GM21737 (cell line): Measurements from ENCODE around the gene KCNAB1.
A peak's percentile ranks its signal among the peaks of the same experiment; 100 is the strongest.

Experiments
- ATAC-seq: cut with Tn5 transposase; IDR thresholded peaks from one replicate; pipeline ENCODE4 v1.9.1; 2021; ENCODE audit warnings: mild to moderate bottlenecking, moderate library complexity; ENCODE audit not compliant: unreplicated experiment

The KCNAB1 gene

DNA sequence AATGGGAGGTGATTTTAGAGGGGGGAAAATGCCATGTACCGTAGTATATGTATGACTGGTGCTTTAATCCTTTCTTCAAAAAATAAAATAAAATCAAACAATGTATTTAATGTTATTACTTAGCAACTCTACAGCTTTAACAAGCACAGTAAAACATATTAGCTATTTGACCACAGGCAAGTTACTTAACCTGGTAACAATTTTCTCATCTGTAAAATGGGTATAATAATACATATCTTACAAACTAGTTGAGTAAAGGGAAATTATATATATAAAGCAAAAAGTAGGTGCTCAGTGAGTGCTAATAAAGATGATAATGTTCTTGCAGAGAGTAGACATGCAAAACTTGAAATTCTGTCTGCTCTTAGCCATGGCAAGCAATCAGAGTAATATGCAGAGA lies 406.7 kb downstream of the KCNAB1 start:
- no peak for ATAC-seq

DNA sequence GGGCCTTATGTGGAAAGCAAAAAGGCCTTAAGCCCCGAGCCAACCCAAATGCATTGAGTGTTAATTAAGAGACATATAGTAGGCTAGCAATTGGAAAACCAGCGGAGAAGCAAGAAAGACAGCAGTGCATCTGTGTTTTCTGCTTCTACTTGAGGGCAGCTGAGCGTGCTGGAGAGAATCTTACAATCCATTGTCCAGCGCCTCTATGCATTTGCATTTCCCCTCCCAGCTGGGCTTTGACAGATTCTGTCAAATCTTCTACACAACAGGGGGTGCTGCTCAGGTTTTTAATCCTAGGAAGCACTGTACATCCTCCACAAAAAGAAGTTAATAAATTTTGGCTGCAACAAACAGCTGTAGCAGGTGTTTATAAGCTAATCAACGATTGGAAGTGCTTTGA lies 410.6 kb downstream of the KCNAB1 start:
- ATAC-seq, result no peak

DNA sequence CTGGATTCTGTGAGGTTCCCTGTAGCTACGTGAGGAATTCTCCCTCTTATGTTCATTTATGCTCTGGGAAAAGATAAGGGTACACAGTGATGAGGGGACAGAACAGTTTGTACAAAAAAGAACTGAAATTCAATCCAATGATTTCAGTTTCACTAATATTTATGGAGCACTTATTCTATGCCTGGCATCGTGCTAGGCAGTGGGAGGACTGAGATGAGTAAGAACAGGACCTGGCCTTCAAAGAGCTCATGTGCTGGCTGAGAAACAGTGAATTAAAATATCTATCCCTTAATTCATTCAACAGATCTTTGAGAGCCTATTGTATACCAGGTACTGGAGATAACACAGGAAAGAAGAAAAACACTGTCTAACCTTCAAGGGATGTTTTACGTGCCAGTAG lies 412.4 kb downstream of the KCNAB1 start:
- no peak for ATAC-seq

DNA sequence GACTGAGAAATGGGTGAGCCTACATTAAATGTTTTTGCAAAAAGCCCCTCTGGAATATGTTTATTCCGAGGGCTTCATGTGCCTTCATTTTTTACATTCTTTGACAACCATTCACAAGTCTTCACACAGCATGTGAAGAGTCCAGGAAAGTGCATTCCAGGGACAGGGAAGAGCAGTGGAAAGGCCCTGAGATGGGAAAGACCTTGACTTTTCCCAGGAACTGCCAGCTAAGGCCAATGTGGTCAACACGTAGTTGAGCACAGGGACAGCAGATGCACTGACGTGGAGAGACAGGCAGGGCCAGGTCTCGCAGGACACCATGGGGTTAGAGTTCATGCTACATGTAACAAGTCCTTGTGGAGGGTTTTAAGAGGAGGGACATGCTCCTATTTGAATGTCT lies 412.8 kb downstream of the KCNAB1 start:
- ATAC-seq, result no peak

DNA sequence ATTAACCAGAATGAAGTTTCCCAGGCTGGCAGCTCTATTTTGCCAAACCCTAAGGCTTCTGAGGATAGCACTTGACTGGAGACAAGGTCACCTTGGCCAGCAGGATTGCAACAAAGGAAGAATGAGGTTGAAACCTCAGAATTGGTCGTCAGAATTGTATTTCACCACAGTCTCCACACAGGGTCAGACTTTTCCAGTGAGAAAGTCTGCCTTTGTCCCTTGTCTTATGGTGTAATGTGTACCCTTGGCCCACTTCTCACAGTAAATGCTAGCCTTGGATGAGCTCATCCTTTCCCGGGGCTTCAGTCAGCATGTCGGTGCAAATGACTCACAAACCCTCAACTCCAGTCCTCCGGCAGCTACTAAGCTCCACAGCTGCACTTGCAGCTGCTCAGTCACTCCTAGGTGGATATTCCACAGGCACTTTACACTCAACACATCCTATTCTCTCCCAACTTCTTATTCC lies 414.8 kb downstream of the KCNAB1 start:
- ATAC-seq, result no peak

DNA sequence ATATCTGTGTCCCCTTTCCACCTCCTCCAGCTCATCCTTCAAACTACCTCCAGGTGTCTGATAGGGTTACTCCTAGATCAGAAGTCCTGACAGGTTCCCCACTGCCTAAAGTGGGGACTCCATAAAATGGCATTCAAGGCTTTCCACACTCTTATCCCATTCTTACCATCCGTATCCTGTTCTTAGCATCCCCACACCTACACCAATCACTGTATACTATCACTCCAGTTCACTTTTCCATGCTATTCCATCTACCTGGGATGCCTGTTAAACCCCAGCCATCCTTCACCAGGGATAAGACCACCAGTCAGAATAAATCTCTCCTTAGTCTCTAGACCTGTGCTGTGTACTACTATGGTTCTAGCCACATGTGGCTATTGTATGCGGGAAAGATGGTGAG lies 415.4 kb downstream of the KCNAB1 start:
- ATAC-seq, result no peak

DNA sequence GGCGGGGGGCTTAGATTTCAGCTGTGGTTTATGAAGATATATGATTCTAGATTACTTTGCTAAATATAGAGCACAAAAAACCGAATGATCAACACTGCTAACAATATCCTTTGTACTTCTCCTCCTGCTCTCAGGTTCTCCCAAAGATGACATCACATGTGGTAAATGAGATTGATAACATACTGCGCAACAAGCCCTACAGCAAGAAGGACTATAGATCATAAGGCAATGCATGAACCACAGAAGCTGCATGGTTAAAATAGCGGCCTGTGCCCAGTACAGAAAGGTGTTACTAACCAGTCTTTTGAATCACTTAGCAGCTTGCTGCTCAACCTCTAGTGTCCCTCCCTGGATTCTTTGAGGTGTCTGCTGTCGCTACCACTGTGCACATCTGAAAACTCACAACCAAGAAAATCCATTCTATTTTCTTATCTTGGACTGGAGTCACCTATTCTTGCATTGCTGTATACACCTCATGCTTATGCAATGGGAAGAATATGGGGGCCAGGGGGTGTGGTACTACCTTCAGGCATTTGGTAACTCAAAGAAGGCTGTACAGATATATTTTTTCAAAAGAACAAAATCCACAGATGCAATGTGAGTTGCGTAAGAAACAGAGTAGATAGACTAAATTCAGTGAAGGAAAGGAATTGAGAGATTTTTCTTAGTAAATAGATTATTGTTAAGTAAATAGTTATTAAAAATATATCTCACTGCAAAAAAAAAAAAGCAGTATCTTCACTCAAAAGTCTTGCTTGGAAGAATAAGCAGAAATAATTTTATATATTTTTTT lies 416.3 kb downstream of the KCNAB1 start:
- no peak for ATAC-seq

DNA sequence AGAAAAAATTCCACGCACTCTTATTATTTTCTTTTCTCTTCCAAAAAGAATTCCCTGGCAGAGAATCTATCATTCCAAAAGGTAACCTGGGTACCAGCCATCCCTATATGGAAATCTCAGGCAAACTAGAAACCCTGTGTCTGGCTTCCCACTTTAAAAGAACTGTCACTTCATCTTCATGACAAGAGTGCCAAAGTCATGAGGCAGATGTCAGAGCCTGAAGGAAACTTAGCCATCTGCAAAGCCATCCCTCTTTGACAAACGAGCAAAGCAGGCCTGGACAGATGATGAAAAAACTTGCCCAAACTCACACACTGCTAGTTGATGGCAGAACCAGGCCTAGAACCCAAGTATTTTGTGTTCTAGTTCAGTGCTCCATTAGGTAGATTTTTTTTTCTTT lies 418.7 kb downstream of the KCNAB1 start:
- no peak for ATAC-seq

DNA sequence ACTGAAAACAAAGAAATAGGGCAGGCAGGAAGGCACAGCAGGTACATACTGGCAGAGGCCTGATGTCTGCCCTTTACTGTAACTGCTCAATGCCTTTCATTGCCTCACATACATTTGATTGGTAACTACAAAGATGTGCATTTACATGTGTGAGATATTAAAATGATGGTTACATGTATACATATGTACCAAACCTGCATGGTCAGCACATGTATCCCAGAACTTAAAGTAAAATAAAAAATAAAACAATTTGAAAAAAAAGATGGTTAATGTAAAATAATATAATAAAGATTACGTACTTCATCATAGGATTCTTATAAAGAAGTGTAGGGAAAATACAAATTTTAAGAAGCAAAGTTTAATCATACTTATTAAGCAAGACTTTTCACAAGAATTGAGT lies 419.4 kb downstream of the KCNAB1 start:
- ATAC-seq, result no peak

DNA sequence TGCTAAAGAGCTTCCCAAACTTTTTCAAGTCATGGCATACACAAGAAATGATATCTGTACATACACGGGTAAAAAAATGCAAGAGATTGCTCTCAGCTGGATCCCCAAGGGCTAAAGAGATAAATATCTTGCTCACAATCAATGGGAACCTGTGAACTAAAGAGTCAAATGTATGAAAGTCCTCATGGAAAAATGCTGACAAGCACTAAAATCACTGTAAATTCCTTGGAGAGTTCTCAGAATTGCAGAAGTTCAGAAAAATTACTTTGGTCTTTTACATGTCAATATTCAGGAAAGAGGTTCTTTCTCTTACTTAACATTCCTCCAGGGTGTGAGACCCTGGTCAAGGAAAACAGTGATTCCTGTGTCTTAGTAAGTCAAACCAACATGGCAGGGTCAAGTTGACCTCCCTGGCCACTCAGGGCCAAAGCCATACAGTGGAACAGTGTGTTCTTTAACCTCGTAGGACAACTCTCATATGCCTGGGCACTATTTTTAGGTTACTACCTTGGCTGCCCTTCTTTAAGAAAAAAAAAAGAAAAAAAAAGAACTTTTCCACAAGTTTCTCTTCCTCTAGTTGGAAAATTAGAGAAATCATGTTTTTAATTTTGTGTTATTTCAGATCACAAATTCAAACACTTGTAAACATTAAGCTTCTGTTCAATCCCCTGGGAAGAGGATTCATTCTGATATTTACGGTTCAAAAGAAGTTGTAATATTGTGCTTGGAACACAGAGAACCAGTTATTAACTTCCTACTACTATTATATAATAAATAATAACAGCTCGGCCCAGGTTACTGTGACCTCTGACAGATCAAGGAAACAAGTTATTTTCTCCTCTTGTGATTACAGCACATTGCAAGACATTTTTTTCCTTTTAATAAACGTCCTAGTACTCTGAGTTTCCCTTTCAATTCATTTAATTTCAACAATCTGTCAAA lies 422.0 kb downstream of the KCNAB1 start:
- ATAC-seq, result no peak

DNA sequence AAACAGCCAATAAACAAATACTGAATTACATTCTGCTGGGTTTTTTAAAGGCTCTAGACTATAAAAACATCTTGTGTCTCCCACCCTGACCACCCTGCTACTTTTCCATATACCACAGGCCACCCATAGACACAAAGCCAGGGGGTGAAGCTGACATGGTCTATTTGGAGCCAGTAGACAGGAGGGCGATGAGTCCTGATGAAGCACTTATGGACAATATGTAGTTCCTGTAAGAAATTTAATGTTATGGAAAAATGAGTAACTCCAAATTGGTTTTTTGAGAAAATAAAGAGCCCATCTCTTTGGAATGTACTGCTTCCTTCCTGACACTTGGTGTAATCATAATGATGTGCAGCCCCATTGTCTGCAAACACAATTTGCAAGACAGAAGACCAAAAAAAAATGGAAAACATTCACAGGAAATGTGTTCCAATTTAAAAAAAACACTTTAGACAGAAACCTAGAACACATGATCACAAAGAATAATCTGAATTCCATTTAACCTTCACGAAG lies 422.7 kb downstream of the KCNAB1 start:
- ATAC-seq, result no peak

DNA sequence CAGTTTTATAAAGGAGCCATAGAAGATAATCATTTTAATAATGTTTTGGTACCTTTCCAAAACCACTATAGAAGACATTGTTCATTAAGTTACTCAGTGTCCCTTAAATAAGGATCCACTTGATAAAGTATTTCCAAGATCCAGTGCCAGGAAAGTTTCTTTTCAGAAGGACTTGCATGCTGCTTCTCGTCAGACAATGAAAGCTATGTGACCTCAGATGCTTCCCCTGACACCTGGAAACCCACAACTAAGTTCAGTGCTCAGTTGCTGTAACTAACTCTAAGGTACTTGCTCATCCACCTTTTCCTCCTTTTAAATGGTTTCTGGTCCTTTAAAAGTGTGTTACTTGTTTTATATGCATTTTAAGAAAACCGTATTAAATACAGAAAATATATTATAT lies 427.3 kb downstream of the KCNAB1 start:
- no peak for ATAC-seq

DNA sequence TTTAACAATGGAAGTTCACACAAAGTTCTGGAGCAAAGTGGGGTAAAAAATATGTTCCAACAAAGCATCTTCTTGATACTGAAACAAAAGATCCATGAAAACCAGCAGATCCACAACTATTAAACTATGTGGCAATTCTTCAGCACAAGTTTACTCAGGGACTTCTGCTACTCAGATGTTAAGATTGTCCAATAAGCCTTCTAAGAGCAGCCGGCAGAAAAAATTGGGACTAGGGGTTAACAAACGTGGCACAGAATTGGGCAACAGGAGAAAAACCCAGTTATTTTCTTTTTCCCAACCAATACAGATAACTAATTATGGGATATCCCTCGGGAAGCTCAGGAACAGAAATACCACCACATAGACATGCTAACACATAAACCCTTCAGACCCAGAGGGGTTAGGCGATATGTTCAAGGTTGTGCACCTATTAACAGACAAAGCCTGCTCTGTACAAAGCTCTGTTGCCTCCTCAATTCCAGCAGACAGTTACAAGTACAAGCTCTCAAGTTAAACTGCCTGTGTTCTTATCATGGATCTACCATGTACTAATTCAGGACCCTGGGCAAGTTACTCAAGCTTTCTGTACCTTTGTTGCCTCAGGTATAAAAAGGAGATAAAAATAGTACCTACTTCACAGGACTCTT lies 427.8 kb downstream of the KCNAB1 start:
- no peak for ATAC-seq

DNA sequence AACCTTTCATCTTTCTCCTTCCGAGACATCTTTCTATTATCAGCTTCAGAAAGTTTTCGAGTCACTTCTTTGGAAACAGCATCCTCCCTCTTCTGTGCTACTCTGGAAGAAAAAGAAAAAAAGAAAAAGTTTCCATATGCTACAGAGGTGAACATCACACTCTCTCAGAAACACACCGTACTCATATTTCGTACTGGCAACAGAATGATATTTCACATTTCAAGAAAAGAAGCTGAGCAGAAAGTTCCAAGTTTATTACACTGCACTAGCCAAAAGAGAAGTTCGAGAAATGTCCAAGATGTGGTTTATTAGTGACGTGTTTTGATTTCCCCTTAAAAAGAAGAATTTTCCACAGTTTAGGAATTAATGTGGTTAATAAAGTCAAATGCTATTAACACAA lies 428.5 kb downstream of the KCNAB1 start:
- no peak for ATAC-seq

DNA sequence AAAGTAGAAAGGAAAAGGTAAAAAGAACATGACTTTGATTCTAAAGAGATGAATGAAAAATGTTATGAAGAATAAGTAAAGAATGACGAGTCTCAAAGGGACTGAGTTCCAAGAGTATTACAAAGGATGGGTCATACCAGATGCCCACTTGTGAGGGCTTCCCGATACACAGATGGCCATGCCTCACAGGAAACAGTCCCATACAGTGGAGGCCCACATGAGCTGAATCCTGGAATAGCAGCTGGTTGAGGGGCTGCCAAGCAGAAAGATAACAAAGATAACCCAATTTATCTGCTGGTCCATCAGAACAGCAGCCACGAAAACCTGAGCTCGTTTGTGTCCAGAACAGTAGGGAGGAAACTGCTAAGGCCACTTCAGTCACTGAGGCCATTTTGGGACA lies 430.9 kb downstream of the KCNAB1 start:
- no peak for ATAC-seq

DNA sequence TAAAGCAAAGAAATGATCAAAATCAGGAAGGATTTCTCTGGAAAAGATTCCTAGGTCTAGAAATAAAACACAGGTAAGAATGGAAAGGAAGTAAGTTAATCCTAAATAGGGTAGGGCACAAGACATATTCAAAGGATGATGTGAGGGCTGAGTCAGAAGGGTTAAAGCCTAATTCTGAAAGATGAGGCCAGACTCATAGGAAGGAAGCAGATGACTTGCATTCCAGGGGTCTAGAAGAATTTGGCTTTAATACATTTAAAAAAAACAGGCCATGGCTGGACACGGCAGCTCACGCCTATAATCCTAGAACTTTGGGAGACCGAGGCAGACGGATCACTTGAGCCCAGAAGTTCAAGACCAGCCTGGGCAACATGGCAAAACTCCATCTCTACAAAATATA lies 431.4 kb downstream of the KCNAB1 start:
- ATAC-seq, result no peak

DNA sequence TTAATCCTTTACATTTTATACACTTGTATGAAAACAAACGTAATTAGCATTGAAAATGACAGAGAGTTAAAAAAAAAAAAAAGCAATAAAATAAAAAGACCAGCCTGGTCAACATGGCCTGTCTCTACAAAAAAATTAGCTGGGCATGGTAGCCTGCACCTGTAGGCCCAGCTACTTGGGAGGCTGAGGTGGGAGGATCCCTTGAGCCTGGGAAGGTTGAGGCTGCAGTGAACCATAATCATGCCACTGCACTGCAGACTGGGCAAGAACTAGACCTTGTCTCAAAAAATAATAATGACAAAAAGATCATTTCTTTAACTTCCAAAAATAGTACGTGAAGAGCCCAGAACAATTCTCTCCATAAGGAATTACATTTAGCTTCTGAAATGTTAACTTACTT lies 432.6 kb downstream of the KCNAB1 start:
- no peak for ATAC-seq

DNA sequence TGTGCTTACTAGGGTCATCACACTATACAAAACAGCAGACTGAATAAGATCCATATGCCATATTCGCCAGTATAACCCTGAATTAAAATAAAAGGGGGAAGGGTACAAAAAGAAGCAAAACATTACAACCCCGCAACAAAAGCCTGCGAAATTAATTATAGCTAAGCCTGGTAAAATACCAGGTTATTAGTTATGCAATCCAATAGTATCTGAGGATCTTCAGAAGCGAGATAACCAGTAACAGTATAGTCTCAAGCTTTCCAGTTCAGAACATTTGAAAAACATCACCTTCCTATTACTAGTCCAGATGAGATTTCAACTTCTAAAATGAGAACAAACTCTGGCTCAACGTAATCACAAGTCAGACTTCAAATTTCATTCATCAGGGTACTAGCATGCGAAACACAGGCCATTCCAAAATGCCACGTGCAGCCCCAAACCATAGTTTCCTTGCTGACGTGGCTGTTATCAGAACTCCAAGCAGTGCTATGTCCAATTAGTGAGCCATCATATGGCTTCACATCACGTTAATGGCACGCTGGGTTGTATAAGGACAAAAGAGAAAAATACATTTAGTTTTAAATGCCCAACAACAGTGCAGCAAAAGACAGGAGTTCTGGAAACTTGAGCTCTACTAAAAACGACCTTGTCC lies 433.5 kb downstream of the KCNAB1 start:
- ATAC-seq, result no peak

DNA sequence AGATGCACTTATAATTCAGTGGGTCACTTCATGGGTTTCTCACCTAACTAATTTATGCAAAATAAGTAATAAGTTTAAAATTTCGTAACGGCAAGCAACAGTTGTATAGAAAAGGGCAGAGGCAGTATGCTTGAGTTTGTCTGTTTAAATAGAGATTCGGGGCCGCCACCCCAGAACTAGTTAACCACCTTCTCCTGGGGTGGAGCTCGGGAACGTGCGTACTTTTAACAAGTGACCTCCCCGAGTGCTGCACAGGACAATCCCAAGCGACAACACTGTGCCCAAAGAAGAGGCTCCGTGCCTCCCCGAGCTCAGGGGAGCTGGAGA lies 434.1 kb downstream of the KCNAB1 start:
- no peak for ATAC-seq

DNA sequence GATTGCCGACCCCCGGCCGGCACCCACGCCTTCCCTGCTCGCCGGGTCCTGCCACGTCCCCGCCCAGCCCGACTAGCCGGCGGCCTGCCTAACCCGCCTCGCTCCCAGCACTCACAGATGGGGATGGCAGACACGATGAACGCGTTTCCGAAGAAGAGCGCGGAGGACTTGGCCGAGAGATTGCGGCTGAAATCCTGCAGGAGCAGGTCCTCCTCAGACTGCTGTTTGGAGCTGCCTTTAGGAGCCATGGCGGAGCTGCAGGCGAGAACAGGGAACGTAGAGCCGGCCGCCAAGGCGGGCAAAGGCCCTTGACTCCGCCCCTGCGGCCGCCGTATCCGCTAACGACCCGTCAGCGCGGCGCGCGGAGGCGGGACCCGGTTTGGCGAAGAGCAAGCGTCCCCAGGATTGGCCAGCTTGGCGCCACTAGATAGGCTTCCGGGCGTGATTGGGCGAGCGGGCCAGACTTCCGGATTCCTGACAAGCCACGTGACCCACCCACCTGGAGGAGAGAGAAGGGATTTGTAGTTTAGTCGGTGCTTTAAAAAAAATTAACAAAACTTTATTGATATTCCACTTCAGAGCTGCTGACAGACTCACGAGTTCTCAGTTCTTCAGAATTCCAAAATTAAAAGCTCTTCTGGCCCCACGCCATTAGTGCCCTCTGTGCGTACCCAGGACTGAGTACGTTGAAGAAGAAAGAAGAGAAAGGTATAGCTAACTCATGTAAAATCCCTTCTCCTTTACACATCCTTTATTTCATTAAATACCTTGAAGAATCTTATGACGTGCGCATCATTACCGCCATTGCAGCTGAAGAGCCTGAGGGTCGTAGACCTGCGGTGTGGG lies 434.7 kb downstream of the KCNAB1 start, which contains the start of gene SSR3:
TSS of gene SSR3 (minus strand) at position 276 of the 846 bp plus-strand sequence. CDS start at position 248, 28 bp downstream.
- ATAC-seq, result peak; percentile 99
